DLD1 (cell line): ENCODE measurements around the gene CCDC83.
"Not testable (repeated sequence)": the region's sequence is repeated elsewhere in the genome, so short reads cannot be mapped to it uniquely, and the experiment has no call there.

Source experiments
- in situ Hi-C: cut with HindIII; loops from 2 replicates; pipeline ENCODE4 v1.10.0; 2017; ENCODE audit warnings: low sequenced_read_pairs

The CCDC83 gene

DNA sequence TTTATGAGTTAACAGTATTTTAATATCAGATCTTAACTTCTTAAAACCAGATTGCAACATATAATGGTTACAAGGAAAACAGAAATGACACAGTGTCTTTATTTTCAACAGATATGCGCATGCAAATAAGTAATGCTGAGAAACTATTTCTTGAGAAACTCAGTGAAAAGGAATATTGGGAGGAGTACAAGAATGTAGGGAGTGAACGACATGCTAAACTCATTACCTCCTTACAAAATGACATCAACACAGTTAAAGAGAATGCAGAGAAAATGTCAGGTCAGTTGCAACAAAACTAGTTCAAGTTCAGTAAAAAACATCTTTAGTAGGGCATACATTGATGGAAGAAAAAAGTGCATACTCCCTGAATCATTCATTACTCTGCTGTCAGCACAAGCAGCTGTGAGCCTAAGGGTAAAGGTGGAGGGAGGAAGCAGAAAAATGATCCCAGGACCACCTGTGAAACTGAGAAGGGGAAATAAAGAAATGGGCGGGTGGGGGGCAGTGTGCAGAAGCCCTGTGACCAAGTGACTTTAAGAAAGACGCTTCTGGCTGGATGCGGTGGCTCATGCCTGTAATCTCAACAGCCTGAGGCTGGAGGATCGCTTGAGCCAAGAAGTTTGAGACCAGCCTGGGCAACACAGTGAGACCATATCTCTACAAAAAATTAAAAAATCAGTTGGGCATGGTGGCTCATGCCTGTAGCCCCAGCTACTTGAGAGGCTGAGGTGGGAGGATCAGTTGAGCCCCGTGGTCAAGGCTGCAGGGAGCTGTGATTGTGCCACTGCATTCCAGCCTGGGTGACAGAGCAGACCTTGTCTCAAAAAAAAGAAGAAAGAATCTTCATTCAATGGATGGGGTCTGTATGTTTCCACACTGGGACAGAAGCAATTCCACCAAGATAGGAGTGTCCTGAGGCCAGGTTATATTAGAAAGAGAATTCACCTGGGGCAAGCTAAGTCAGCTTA is 31.2 kb downstream of the CCDC83 start:
- in situ Hi-C loops, result no loop called here

DNA sequence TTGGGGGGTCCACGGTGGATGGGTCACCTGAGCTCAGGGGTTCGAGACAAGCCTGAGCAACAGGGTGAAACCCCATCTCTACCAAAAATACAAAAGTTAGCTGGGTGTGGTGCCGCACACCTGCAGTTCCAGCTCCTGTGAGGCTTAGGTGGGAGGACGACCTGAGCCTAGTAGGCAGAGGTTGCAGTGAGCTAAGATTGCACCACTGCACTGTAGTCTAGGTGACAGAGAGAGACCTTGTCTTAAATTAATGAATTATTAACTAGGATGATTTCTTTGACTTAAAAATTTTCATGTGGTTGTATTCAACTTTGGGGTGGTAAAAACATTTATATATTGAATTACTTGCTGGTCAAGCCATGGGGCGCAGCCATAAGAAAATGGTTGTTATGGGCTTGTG is 33.9 kb downstream of the CCDC83 start:
- in situ Hi-C loops, result no loop called here

DNA sequence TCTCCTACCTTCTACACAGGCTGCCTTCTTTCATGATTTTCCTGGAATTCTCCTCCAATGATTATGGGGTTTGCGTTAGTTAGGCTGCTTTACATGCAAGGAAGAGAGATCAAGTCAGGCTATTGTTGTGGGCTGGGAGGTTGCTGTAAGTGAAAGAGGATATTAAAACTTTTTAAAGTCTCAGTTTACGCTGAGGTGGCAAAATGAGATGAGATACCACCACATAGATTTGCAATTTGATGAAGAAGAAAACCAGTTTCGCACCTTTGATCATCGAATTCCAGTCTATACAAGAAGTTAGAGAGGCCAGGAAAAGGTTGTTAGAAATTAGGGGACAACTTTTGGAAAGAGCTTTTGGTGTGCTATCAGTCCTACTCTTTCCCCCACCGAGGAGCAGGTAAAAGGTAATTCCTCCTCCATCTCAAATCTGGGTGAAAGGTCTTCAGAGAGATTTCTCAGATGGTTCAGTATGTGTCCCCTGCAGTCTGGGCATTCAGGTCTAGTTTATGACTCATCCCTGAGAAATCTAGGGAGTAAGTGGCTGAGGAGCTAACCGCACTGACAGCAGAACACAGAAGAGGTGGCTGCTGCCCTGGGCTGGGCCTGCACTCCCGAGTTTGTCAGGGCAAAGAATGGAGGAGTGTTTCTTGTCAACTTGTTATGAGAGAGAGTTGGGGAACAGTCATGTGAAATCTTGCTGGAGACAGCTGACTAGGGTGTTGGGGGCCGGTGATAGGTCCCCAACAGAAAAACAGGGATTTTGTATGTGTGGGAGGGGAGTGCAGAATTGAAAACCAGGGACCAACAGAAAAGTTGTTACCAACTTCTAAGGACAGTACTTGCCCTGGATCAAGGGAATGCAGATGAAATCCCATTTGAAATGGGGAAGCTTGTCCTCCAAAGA is 34.7 kb downstream of the CCDC83 start:
- in situ Hi-C loops, result no loop called here

DNA sequence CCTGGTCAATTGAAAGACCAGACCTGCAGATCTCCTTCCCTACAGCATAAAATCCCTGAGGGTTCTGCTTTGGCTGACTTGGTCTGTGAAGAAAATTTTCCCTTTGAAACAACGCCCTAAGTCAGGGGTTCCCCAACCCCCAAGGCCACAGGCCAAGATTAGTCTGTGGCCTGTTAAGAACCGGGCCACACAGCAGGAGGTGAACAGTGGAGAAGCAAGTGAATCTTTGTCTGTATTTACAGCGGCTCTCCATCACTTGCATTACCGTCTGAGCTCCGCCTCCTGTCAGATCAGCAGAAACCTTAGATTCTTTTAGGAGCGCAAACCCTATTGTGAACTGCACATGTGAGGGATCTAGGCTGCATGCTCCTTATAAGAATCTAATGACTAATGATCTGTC is 38.2 kb downstream of the CCDC83 start:
- in situ Hi-C loops, result no loop called here

DNA sequence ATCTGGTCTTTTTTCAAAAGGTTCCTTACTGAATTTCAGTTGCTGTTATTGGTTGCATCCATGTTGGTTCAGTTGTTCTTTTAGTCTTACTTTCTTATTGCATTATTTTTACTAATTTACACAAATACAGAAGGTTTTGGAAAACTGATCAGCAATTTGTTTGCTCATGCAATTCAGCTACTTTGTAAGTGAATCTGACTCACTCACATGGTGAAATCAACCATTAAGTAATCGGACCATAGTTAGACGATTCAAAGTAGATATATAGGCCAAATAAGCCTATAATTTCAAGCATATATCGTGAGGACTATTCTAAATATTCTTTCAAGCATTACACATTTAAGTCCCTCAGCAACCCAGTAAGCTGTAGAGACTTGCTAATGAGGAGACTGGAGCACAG is 41.7 kb downstream of the CCDC83 start:
- in situ Hi-C loops, result no loop called here

DNA sequence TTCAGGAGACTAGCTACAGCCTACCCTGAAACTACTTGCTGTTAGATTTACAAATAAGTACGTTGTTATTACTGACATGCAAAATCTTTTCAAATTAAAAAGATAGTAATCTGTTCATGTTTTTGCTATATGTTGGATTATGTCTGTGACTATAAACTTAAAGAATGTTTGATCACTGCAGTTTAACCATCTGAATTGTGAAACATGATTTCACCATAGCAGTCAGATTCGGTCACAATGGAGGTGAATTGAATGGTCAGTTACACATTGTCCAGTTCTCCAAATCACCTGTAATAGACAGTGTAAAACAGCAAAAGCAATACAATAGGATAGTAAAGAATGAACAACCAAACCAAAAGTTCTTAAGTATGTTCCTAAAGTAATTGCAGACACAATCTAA is 43.3 kb downstream of the CCDC83 start:
- in situ Hi-C loops, result no loop called here

DNA sequence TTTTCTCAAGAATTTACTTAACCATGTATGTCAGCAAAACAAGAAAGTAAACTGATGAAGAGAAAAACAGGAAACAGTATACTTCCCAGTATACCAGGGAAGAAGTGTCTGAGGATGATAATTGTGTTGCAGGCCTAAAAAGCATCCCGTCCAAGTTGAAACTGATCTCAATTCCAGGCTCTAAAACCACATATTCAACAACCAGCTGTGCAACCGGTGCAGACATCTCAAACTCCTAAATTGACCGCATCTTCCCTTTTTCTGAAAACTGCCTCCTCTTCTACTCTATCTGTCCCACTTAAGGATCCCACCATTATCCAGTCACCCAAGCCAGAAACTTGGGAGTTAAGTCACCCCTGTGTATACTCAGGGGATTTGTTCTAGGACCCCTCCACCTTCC is 47.2 kb downstream of the CCDC83 start:
- in situ Hi-C loops, result no loop called here

DNA sequence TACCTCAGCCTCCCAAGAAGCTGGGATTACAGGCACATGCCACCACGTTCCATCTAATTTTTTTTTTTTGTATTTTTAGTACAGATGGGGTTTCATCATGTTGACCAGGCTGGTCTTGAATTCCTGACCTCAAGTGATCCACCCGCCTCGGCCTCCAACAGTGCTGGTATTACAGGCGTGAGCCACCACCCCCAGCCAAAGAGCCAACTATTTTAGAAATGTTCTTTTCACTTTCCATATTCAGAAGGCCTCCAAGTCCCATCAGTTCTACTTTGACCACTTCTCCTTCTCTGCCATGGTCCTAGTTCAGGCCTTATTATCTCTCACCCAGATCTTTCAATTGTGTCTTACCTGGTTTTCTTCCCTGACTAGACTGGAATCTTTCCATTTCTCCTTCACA is 48.2 kb downstream of the CCDC83 start:
- in situ Hi-C loops, result no loop called here

DNA sequence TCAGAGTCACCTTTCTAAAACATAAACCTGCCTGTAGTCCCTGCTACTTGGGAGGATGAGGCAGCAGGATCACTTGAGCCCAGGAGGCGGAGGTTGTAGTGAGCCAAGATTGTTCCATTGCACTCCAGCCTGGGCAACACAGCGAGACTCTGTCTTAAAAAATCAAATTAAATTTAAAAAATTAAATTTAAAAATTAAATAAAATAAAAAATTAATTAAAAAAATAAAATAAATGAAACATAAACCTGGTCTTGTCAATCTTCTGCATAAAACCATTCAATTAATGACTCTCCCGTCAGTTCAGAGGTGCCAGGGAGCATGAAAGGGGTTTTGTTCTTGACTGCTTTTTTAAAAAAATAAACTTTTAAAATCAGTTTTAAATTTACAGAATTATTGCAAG is 48.6 kb downstream of the CCDC83 start:
- in situ Hi-C loops, result no loop called here

DNA sequence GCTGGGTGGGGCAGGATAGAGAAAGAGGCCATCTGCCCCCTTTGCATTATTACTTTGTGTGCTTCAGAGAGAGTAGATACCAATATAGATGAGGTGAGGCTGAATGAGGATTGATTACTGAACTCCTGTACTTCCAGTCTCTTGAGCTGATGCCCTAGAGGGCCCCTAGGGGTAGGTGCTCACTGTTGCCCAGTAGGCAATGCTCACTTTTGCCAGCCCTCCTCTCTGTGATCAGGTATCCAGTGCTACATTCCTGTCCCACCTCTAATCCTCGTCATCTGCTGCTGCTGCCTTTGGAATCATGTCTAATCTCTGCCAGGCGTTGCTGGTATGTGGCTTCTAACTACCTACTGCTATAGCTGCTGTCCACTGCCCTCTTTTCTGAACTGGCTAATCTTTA is 57.2 kb downstream of the CCDC83 start:
- in situ Hi-C loops, result no loop called here

DNA sequence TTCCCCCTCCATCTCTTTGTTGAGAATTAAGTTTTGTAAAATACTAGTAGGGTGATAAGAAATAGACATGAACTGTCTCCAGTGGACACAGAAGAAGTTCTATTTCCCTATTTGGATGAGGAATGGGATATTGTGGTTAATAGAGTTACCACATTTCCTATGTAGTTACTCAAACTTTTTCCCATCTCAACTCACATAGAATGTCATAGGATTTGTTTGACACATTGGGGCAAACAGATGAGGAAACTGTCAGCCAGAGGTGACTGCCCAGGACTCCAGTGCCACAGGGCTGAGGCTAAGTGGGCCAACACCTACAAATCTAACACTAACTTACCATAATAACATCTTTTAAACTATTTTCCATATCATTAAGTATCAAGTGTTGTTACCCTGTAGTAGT is 58.3 kb downstream of the CCDC83 start:
- in situ Hi-C loops, result no loop called here

DNA sequence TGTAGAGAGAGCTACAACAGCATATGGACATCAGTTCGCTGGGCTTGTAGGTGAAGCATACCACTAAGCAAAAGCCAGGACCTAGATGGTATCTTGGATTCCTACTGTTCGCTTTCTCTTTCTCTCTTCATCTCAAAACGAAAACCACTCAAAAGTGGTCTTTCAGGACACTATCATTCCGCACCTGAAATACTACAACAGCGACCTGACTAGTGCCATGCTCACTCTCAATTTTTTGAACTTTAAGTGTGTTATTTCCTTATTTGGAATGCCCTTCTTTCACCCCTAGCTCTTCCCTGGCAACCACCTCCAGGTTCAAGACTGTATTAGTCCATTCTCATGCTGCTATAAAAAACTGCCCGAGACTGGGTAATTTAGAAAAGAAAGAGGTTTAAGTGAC is 59.2 kb downstream of the CCDC83 start:
- in situ Hi-C loops, result no loop called here

DNA sequence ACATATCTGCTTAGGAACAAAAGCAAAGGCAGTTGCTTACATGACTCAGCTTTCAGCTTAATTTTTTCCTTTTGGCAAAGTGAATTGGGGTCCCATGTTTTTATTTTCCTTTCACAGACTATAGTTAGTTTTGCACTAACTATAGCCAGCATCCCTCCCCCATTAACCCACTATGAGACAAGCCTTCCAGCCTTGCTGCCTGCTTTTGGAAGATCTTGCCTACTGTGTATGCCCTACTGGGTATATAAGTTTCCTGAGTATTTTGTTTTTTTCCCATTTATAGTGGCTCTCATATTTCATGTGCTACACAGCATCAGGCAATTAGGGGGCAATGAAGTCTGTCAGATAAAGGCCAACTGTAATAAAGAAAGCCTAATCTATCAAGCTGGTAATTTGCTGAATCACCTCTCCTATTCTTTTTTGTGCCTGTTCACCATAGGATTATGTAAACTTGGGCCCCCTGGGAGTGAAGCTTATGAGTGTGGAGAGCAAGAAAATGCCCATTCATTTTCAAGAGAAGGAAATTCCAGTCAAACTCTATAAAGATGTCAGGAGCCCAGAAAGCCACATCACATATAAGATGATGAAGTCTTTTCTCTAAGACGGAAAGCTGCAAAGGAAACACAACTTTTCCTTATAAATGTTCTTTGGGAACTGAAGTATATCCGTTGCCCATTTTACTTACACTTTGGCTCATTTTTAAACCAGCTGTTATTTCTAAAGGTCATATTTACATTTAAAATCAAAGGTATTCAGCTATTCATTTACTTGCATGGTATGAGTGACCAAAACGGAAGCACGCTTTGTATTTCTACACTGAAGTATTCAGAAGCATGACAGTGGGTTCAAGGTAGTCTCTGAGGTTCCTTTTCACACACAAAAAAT is 64.0 kb downstream of the CCDC83 start:
- in situ Hi-C loops, result no loop called here

DNA sequence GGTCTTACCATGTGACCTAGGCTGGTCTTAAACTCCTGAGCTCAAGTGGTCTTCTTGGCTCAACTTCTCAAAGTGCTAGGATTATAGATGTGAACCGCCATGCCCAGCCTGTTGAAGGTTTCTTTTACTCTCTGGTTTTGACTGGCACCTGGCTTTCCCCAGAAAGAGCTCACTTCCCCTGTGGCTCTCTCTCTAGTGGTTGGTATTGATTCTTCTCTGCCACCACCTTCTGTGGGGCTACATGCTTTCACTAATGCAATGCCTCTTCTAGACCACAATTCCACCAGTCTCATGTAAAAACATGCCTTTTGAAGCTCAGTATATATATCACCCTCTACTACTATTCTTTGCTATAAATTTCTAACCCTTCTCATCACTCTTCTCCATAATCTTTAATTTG is 67.2 kb downstream of the CCDC83 start:
- in situ Hi-C loops, result no loop called here

DNA sequence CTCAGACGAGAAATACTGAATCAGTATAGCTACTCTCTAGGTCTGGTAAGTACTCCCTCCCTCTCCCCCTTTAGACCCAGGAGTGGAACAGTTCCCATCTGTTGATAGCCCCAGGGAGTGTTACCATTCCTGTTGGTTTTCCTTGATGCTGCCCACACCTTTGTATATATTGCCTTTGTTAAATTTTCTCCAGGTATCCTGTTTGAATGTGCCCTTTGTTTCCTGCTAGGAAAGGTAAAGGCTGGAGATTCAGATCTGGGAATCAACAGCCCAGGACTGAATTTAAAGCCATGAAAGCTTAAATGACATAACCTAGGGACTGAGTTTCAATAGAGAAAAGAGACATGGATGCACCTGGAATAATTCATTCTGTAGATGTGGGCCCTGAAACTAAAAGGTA is 68.3 kb downstream of the CCDC83 start:
- in situ Hi-C loops, result no loop called here

DNA sequence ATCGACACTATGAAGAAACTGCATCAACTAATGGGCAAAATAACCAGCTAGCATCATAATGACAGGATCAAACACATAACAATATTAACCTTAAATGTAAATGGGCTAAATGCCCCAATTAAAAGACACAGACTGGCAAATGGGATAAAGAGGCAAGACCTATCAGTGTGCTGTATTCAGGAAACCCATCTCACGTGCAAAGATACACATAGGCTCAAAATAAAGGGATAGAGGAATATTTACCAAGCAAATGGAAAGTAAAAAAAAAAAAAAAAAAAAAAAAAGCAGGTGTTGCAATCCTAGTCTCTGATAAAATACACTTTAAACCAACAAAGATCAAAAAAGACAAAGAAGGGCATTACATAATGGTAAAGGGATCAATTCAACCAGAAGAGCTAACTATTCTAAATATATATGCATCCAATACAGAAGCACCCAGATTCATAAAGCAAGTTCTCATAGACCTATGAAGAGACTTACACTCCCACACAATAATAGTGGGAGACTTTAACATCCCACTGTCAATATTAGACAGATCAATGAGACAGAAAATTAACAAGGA is 71.6 kb downstream of the CCDC83 start:
- in situ Hi-C loops, result not testable (repeated sequence)

DNA sequence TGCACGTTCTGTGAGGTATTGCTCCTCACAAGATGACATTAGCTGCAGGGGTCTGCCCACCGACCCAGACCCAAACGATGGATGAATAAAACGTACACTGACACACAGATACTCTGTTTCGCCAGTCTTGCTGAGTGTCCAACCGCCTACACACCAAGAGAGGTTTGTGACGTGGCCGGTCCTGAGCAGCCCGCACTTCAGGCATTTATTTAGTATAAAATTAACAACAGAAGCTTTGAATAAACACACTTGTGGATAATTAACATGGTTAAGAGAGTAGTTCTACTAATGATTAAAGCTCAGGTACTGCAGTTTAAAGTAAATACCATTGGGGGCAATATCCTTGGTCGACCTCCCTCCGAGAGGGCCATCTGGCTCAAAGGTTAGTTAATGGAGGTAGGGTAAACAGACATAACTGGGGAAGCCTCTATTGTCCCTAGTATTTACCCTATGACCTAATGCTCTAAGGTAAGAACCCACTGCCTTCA is 75.7 kb downstream of the CCDC83 start:
- in situ Hi-C loops, result no loop called here

DNA sequence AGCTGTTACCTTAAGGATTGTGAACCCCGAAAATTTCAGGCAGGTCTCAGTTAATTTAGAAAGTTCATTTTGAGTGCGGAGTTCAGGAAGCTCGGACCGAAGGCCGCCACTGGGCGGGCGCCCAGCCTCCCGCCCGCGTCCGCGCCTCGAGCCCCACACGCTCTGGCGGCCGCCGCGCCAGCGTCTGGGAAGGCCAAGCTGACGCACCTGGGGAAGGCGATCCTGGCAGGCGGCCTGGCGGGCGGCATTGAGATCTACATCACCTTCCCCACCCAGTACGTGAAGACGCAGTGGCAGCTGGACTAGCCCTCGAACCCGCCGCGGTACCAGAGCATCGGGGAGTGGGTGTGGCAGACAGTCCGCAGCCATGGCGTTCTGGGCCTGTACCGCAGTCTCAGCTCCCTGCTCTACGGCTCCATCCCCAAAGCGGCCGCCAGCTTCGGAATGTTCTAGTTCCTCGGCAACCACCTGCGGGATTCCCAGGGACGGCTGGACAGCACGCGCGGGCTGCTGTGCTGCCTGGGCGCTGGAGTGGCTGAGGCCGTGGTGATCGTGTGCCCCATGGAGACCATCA is 79.5 kb downstream of the CCDC83 start:
- in situ Hi-C loops, result no loop called here

DNA sequence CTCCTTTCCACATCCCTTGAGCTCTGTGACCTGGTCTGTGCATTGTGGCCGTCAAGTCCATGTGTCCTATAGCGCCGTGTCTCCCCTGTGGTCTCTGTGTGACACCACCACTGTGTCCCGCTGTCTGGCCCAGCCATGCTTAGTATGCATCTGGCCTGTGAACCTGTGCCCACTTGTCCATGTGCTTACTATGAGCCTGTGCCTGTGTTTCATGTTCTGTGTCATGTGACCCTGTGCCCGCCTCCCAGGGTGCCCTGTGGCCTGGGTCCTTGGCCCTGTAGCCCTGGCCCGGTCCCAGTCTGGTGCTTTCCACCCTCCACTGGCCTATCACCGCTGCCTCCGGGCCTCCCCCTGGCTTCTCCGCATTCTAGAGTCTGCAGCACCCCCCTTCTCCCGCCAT is 80.6 kb downstream of the CCDC83 start:
- in situ Hi-C loops, result no loop called here

DNA sequence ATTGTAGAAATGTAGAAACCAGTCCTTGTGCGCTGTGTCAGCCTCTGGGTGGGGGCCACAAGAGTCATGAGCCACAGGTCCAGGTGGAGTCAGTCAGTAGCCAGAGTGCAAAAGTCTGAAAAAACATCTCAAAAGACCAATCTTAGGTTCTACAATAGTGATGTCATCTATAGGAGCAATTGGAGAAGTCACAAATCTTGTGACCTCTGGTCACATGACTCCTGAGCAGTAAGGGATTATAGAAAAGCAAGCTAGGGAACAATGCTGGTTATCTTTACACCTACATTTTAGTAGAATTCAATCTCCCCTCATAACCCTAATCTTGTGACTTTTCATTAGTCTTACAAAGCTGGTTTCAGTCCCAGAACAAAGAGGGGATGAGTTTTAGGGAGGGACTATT is 82.7 kb downstream of the CCDC83 start:
- in situ Hi-C loops, result no loop called here
